Testis (tissue), 2 donors: ENCODE data around the gene TMEM11.

Experiments
- CTCF ChIP-seq, 3 experiments: fragments of 450-650 bp in 2 of 3; fragments of 200-600 bp in 1 of 3; sonication (generic) in 1 of 3; IDR thresholded peaks; one replicate each; pipeline ENCODE4 v1.5.1; 2016 to 2019; ENCODE audit warnings: antibody characterized with exemption in 3 of 3, mild to moderate bottlenecking in 2 of 3, moderate library complexity in 1 of 3
- POLR2A ChIP-seq: fragments of 450-650 bp; IDR thresholded peaks from one replicate; pipeline ENCODE4 v1.6.1; 2017; ENCODE audit warnings: antibody characterized with exemption, mild to moderate bottlenecking, moderate library complexity

GRCh38 chr17:21152731-21153130 is 61.2 kb downstream of the TMEM11 start:
- TF ChIP-seq CTCF (IDR thresholded peaks at IDR 0.05) (no peak), POLR2A (no peak)
